OCI-LY1 (cell line): ENCODE results near the gene SMIM33.

ENCODE experiments used
- H2AFZ ChIP-seq: fragments of 200-600 bp; sonication (generic), shearing (Covaris generic); 2 replicates; pipeline ENCODE4 v1.6.0; 2014; ENCODE audit warnings: antibody characterized with exemption, mild to moderate bottlenecking, low read length
- H3F3A ChIP-seq: fragments of 200-600 bp; sonication (generic), shearing (Covaris generic); 2 replicates; pipeline ENCODE4 v1.6.0; 2014; ENCODE audit warnings: mild to moderate bottlenecking, antibody characterized with exemption, low read length, moderate library complexity; ENCODE audit not compliant: insufficient read depth
- H3K27ac ChIP-seq: fragments of 200-600 bp; sonication (generic); 2 replicates; pipeline ENCODE4 v1.5.1; 2014; ENCODE audit warnings: low read length, mixed run types, mild to moderate bottlenecking, low read depth; ENCODE audit not compliant: poor library complexity, severe bottlenecking
- H3K27me3 ChIP-seq: fragments of 200-600 bp; sonication (generic); 2 replicates; pipeline ENCODE4 v1.6.0; 2014; ENCODE audit warnings: antibody characterized with exemption, mild to moderate bottlenecking, low read length, moderate library complexity; ENCODE audit not compliant: insufficient read depth
- H3K36me3 ChIP-seq: fragments of 200-600 bp; sonication (generic); 2 replicates; pipeline ENCODE4 v1.6.1; 2014; ENCODE audit warnings: mild to moderate bottlenecking, antibody characterized with exemption, low read length, moderate library complexity, mixed read lengths; ENCODE audit not compliant: insufficient read depth
- H3K4me1 ChIP-seq: fragments of 200-600 bp; sonication (generic); 2 replicates; pipeline ENCODE4 v1.5.1; 2014; ENCODE audit warnings: mild to moderate bottlenecking, low read length, moderate library complexity; ENCODE audit not compliant: insufficient read depth, severe bottlenecking
- H3K4me2 ChIP-seq: fragments of 200-600 bp; sonication (generic), shearing (Covaris generic); 2 replicates; pipeline ENCODE4 v1.6.1; 2014; ENCODE audit warnings: low read length
- H3K4me3 ChIP-seq: fragments of 200-600 bp; sonication (generic); 2 replicates; pipeline ENCODE4 v1.5.1; 2014; ENCODE audit warnings: low read length, low read depth, mild to moderate bottlenecking, mixed read lengths; ENCODE audit not compliant: poor library complexity, severe bottlenecking
- H3K79me2 ChIP-seq: fragments of 200-600 bp; shearing (Covaris generic); 2 replicates; pipeline ENCODE4 v1.6.1; 2016; ENCODE audit warnings: mixed run types, low read length, mixed read lengths; ENCODE audit not compliant: insufficient read depth
- H3K9ac ChIP-seq: fragments of 200-600 bp; sonication (generic), shearing (Covaris generic); 2 replicates; pipeline ENCODE4 v1.6.1; 2014; ENCODE audit warnings: mild to moderate bottlenecking, low read length, mixed read lengths
- H3K9me2 ChIP-seq: fragments of 200-600 bp; sonication (generic), shearing (Covaris generic); 2 replicates; pipeline ENCODE4 v1.6.1; 2014; ENCODE audit warnings: low read depth, mild to moderate bottlenecking, low read length, mixed read lengths
- H3K9me3 ChIP-seq: fragments of 200-600 bp; shearing (Covaris generic); 2 replicates; pipeline ENCODE4 v1.6.1; 2014; ENCODE audit warnings: low read length, mixed read lengths
- H4K20me1 ChIP-seq: fragments of 200-600 bp; sonication (generic), shearing (Covaris generic); 2 replicates; pipeline ENCODE4 v1.6.0; 2016; ENCODE audit warnings: mild to moderate bottlenecking, low read length; ENCODE audit not compliant: insufficient read depth
- CTCF ChIP-seq: fragments of 200-600 bp; sonication (generic), shearing (Covaris generic); IDR thresholded peaks from 2 replicates; pipeline ENCODE4 v1.5.1; 2017; ENCODE audit warnings: mild to moderate bottlenecking, antibody characterized with exemption, low read length, moderate library complexity, mixed read lengths
- EZH2 ChIP-seq: fragments of 200-600 bp; sonication (generic), shearing (Covaris generic); IDR thresholded peaks from 2 replicates; pipeline ENCODE4 v1.8.0; 2017; ENCODE audit warnings: borderline replicate concordance, mixed run types, mild to moderate bottlenecking, antibody characterized with exemption, low read length, moderate library complexity, mixed read lengths

Gene SMIM33

DNA sequence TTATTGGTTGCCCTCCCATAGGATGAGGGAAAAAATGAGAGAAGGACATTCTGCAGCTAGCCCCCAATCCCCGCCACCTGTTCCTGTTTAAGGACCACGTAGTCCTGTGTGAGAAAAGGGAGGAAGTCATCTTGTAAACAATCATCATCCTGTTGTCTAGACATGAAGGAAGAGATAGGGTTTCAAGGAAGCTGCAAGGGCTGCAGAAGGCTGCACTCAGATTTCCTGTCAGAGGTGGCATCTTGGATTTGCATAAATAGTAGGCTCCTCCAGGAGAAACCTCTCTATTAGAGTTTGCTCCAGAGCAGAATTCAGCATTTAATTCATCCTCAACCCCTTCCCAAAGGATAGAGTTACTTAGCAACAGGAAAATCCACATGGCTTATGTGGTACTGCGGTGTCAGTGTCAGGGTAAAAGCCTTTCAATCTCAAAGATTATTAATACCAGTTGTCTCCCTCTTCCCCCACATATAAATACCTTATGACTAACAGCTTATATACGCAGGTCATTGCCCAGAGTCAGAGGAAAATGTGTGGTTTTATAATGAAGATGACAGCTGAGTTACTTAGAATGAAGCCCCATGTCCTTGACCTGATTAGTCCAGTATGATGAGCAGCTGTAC, 26.9 kb upstream of the SMIM33 start:
- H3K27ac ChIP-seq = no peak overlapping the region
- no peaks in the 10 kb centered on the region for H3F3A ChIP-seq
- no peaks in the 10 kb centered on the region for H4K20me1 ChIP-seq
- H3K4me2 ChIP-seq = no peak overlapping the region
- no peak overlapping the region for H3K4me3 ChIP-seq
- no peak overlapping the region for H3K9ac ChIP-seq
- no peak overlapping the region for H2AFZ ChIP-seq
- H3K9me3 ChIP-seq = no peaks in the 10 kb centered on the region
- no peaks in the 10 kb centered on the region for H3K79me2 ChIP-seq
- TF ChIP-seq CTCF (no peak), EZH2 (no peak)
- H3K36me3 ChIP-seq = no peaks in the 10 kb centered on the region
- peaks cover 5% of the 10 kb centered on the region for H3K4me1 ChIP-seq
- no peaks in the 10 kb centered on the region; the same call in 1 of the 2 replicates for H3K27me3 ChIP-seq
- H3K9me2 ChIP-seq = no peaks in the 10 kb centered on the region

- H3K9me3 ChIP-seq = no peaks in the 10 kb centered on the region
- H3K4me1 ChIP-seq = no peaks in the 10 kb centered on the region
- no peaks in the 10 kb centered on the region for H3K36me3 ChIP-seq
- no peaks in the 10 kb centered on the region for H4K20me1 ChIP-seq
- no peaks in the 10 kb centered on the region for H3F3A ChIP-seq
- H2AFZ ChIP-seq = no peak overlapping the region
- H3K4me2 ChIP-seq = no peak overlapping the region
- H3K27ac ChIP-seq = no peak overlapping the region
- H3K9ac ChIP-seq = no peak overlapping the region
- H3K27me3 ChIP-seq = no peaks in the 10 kb centered on the region; the same call in 1 of the 2 replicates
- no peak overlapping the region for H3K4me3 ChIP-seq
- TF ChIP-seq EZH2 = no peak
- no peak for TF ChIP-seq CTCF
- no peaks in the 10 kb centered on the region for H3K79me2 ChIP-seq
- no peaks in the 10 kb centered on the region for H3K9me2 ChIP-seq
These were observed 25.3 kb upstream of the SMIM33 start for GRCh38 chr5:139445325-139446170.

DNA sequence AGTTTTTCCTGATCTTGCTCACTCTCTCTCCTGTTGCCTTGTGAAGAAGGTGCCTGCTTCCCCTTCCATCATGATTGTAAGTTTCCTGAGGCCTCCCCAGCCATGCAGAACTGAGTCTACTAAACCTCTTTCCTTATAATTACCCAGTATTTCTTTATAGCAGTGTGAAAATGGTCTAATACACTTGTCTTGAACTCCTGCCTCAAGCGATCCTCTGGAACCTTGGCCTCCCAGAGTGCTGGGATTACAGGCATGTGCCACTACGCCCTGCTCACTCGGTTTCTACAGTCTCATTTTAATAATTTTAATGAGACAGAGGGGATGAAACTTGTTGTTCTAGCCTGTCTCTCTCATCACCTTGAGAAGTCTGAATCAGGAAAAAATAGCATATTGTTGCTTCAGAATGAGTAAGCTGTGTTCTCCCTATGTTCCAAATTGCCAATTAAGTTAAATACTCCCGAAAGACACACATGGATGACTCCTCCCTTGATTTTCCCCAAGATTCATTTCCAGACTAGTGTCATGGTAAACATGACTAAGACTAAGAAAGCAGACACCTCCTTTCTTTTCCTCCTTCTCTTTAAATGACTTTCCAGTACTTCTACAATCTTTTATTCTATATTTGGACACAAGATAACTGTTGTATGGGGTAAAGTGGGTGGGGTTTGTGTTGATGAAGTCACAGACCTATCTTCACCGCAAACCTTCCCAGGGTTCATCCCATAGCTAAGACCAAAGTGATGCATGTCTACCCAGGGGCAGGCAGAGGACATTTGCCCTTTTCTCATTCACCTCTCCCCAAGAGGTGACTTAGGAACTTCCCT, 23.6 kb upstream of the SMIM33 start:
- no peaks in the 10 kb centered on the region for H3F3A ChIP-seq
- H4K20me1 ChIP-seq = no peaks in the 10 kb centered on the region
- H3K79me2 ChIP-seq = no peaks in the 10 kb centered on the region
- H3K27me3 ChIP-seq = no peaks in the 10 kb centered on the region; the same call in 1 of the 2 replicates
- no peak overlapping the region for H3K4me2 ChIP-seq
- TF ChIP-seq EZH2 (no peak), CTCF (no peak)
- no peaks in the 10 kb centered on the region for H3K4me1 ChIP-seq
- H3K9ac ChIP-seq = no peak overlapping the region
- no peak overlapping the region for H2AFZ ChIP-seq
- H3K4me3 ChIP-seq = no peak overlapping the region
- H3K36me3 ChIP-seq = no peaks in the 10 kb centered on the region
- no peak overlapping the region for H3K27ac ChIP-seq
- no peaks in the 10 kb centered on the region for H3K9me2 ChIP-seq
- no peaks in the 10 kb centered on the region for H3K9me3 ChIP-seq
